Renal pelvis (tissue), 4 donors: ENCODE results near the gene TRIM37. TPM values are rescaled to one million over a fixed set of nuclear protein-coding genes. Genes with fewer than 3 reads are reported as not detected.

Experiments used
- DNase-seq: peaks from one replicate; pipeline ENCODE4 v3.0.0-alpha.2; 2013
- polyA plus RNA-seq, 3 donors: library from polyadenylated mRNA; unstranded; fragments of 120-200 nt; gene quantifications; one replicate each; pipeline ENCODE4 v1.2.1, GENCODE V29; 2013; ENCODE audit not compliant: insufficient read length in 3 of 3

The TRIM37 gene
- polyA plus RNA-seq, 3 donors: 24.8 to 30.3 (median 28.6) TPM

GRCh38 chr17:59046192-59046591 lies 60.5 kb downstream of the TRIM37 start:
- no peak for DNase-seq

- DNase-seq: no peak
Observed at GRCh38 chr17:59038734-59039133, 67.9 kb downstream of the TRIM37 start.

- DNase-seq: no peak
Observed at GRCh38 chr17:59037960-59038359, 68.7 kb downstream of the TRIM37 start.

- DNase-seq: no peak
Observed at GRCh38 chr17:59030811-59031210, 75.9 kb downstream of the TRIM37 start.

GRCh38 chr17:59028328-59028727 lies 78.4 kb downstream of the TRIM37 start:
- no peak for DNase-seq

- no peak for DNase-seq
Observed at GRCh38 chr17:59027750-59028149, 78.9 kb downstream of the TRIM37 start.

- DNase-seq: no peak
Observed at GRCh38 chr17:59026176-59026939, 80.3 kb downstream of the TRIM37 start.

- DNase-seq: no peak
Observed at GRCh38 chr17:59024916-59025315, 81.8 kb downstream of the TRIM37 start.

- no peak for DNase-seq
Observed at GRCh38 chr17:59018019-59018418, 88.7 kb downstream of the TRIM37 start.

- DNase-seq: no peak
Observed at GRCh38 chr17:59011975-59012374, 94.7 kb downstream of the TRIM37 start.

- no peak for DNase-seq
Observed at GRCh38 chr17:59010026-59010425, 96.7 kb downstream of the TRIM37 start.

- DNase-seq: no peak
Observed at GRCh38 chr17:59008737-59009136, 97.9 kb downstream of the TRIM37 start.

GRCh38 chr17:59007995-59008394 lies 98.7 kb downstream of the TRIM37 start:
- DNase-seq: no peak

- peak; percentile 48 for DNase-seq
Observed at GRCh38 chr17:59004338-59005111, 102.2 kb downstream of the TRIM37 start.

GRCh38 chr17:59003860-59004259 lies 102.8 kb downstream of the TRIM37 start:
- no peak for DNase-seq

GRCh38 chr17:59002848-59003247 lies 103.8 kb downstream of the TRIM37 start:
- DNase-seq: no peak

GRCh38 chr17:59002126-59002525 lies 104.6 kb downstream of the TRIM37 start:
- no peak for DNase-seq

- DNase-seq: peak; percentile 55
Observed at GRCh38 chr17:59001158-59001814, 105.4 kb downstream of the TRIM37 start.

- no peak for DNase-seq
Observed at GRCh38 chr17:59000022-59000421, 106.7 kb downstream of the TRIM37 start.

GRCh38 chr17:58999500-58999899 lies 107.2 kb downstream of the TRIM37 start:
- no peak for DNase-seq

GRCh38 chr17:58998871-58999270 lies 107.8 kb downstream of the TRIM37 start:
- no peak for DNase-seq

GRCh38 chr17:58997756-58998553 lies 108.7 kb downstream of the TRIM37 start:
- DNase-seq: no peak
